Pericardium fibroblast (primary cell): ENCODE data around the gene CDK13. TPM values are rescaled to one million over a fixed set of nuclear protein-coding genes. Genes with fewer than 3 reads are reported as not detected.

Experiments
- total RNA-seq: library from RNA; depleted of rRNA; stranded (reverse); fragments of >200 nt; gene quantifications from 2 replicates; pipeline ENCODE4 v1.2.3, GENCODE V29; 2015

The CDK13 gene
- total RNA-seq = 36.9 and 46.3 TPM in 2 replicates

GRCh38 chr7:39949971-39950472, at the start of gene CDK13:
TSS of gene CDK13 (plus strand) at chr7:39950256. CDS start at chr7:39950642, 386 bp downstream.

GRCh38 chr7:40134428-40135316, 184.6 kb downstream of the CDK13 start, which contains the start of the genes MPLKIP and SUGCT:
TSS of gene MPLKIP (minus strand) at chr7:40134622. CDS start at chr7:40134567, 55 bp downstream.
TSS of gene SUGCT (plus strand) at chr7:40135005.

Other genes with a start within 250 kb of the CDK13 start
- 88.9 and 95.5 TPM in 2 replicates for gene MPLKIP, start 184.4 kb downstream of the CDK13 start, total RNA-seq
- 7.0 and 11.1 TPM in 2 replicates for gene SUGCT, start 184.7 kb downstream of the CDK13 start, total RNA-seq